GM23248 (cell line): ENCODE results near the gene MPRIP.

Experiments used
- EZH2 ChIP-seq: fragments of 200-600 bp; sonication (generic); IDR thresholded peaks from 2 replicates; pipeline ENCODE4 v1.6.1; 2018; ENCODE audit warnings: antibody characterized with exemption, mild to moderate bottlenecking; ENCODE audit not compliant: insufficient read depth, poor library complexity, severe bottlenecking
- EZH2phosphoT487 ChIP-seq: fragments of 200-600 bp; sonication (generic); IDR thresholded peaks from 2 replicates; pipeline ENCODE4 v1.6.1; 2018; ENCODE audit warnings: antibody characterized with exemption, moderate library complexity, mild to moderate bottlenecking, low read depth; ENCODE audit not compliant: insufficient read depth

- TF ChIP-seq EZH2phosphoT487 = no peak
- no peak for TF ChIP-seq EZH2
Observed at GRCh38 chr17:17056156-17056539, 13.9 kb downstream of the MPRIP start.
